Activated naive CD4-positive, alpha-beta T cell treated with anti-CD3 and anti-CD28 coated beads, Interleukin-2, amount 10 ng/mL, durations not matched to agents 7 days and 5 days (primary cell): ENCODE measurements around the gene LARGE1.

Experiments
- CTCF ChIA-PET: fragments of 350-600 bp; sonication (Branson Sonifier 250); formaldehyde crosslinking; loops from one replicate; lab custom pipeline; 2021; ENCODE audit warnings: antibody characterized with exemption; lab: Charles Lee
- DNase-seq: peaks from one replicate; pipeline ENCODE4 v3.0.0-alpha.2; 2020
- H3K27ac Mint-ChIP-seq: one replicate; pipeline ENCODE4 v1.8.0; 2021; ENCODE audit warnings: mild to moderate bottlenecking, moderate library complexity, mixed read lengths
- H3K27me3 Mint-ChIP-seq: one replicate; pipeline ENCODE4 v1.8.0; 2021; ENCODE audit warnings: mild to moderate bottlenecking, mixed read lengths
- H3K36me3 Mint-ChIP-seq: one replicate; pipeline ENCODE4 v1.8.0; 2021; ENCODE audit warnings: mixed read lengths
- H3K4me1 Mint-ChIP-seq: one replicate; pipeline ENCODE4 v1.8.0; 2021; ENCODE audit warnings: mixed read lengths
- H3K4me3 Mint-ChIP-seq: one replicate; pipeline ENCODE4 v1.8.0; 2021; ENCODE audit warnings: mild to moderate bottlenecking, moderate library complexity, mixed read lengths
- H3K9me3 Mint-ChIP-seq: one replicate; pipeline ENCODE4 v1.8.0; 2021; ENCODE audit warnings: mixed read lengths

The LARGE1 gene

GRCh38 chr22:33242078-33242477, 678.2 kb downstream of the LARGE1 start:
- CTCF ChIA-PET: no interaction called here
- peaks cover 2% of the 10 kb centered on the region for H3K9me3 Mint-ChIP-seq
- no peak for DNase-seq

GRCh38 chr22:33240888-33241475, 679.3 kb downstream of the LARGE1 start:
- no peaks in the 10 kb centered on the region for H3K27me3 Mint-ChIP-seq
- peaks cover 2% of the 10 kb centered on the region for H3K9me3 Mint-ChIP-seq
- no peak overlapping the region for H3K27ac Mint-ChIP-seq
- CTCF ChIA-PET: no interaction called here
- H3K4me1 Mint-ChIP-seq: no peaks in the 10 kb centered on the region
- no peak for DNase-seq
- no peak overlapping the region for H3K4me3 Mint-ChIP-seq
- H3K36me3 Mint-ChIP-seq: no peaks in the 10 kb centered on the region

More at GRCh38 chr22:33242078-33242477, 678.2 kb downstream of the LARGE1 start:
- no peaks in the 10 kb centered on the region for H3K27me3 Mint-ChIP-seq
- H3K27ac Mint-ChIP-seq: no peak overlapping the region
- no peaks in the 10 kb centered on the region for H3K4me1 Mint-ChIP-seq
- no peaks in the 10 kb centered on the region for H3K36me3 Mint-ChIP-seq
- no peak overlapping the region for H3K4me3 Mint-ChIP-seq

- Mint-ChIP-seq H3K4me1 (no peaks in the 10 kb centered on the region), H3K9me3 (peaks cover 21% of the 10 kb centered on the region), H3K27ac (no peak overlapping the region), H3K36me3 (no peaks in the 10 kb centered on the region), H3K4me3 (no peak overlapping the region), H3K27me3 (no peaks in the 10 kb centered on the region)
- CTCF ChIA-PET: no interaction called here
- DNase-seq: no peak
Observed at GRCh38 chr22:33232071-33232470, 688.2 kb downstream of the LARGE1 start.

GRCh38 chr22:33227791-33228190, 692.5 kb downstream of the LARGE1 start:
- H3K4me3 Mint-ChIP-seq: no peak overlapping the region
- DNase-seq: no peak
- CTCF ChIA-PET: no interaction called here
- H3K9me3 Mint-ChIP-seq: peaks cover 21% of the 10 kb centered on the region
- H3K27me3 Mint-ChIP-seq: no peaks in the 10 kb centered on the region
- H3K4me1 Mint-ChIP-seq: no peaks in the 10 kb centered on the region
- no peaks in the 10 kb centered on the region for H3K36me3 Mint-ChIP-seq
- no peak overlapping the region for H3K27ac Mint-ChIP-seq

- CTCF ChIA-PET: no interaction called here
- no peaks in the 10 kb centered on the region for H3K27me3 Mint-ChIP-seq
- no peak for DNase-seq
Observed at GRCh38 chr22:33224841-33225240, 695.4 kb downstream of the LARGE1 start.

More at GRCh38 chr22:33224841-33225240, 695.4 kb downstream of the LARGE1 start:
- no peak overlapping the region for H3K27ac Mint-ChIP-seq
- peaks cover 13% of the 10 kb centered on the region for H3K9me3 Mint-ChIP-seq
- H3K4me1 Mint-ChIP-seq: no peaks in the 10 kb centered on the region
- no peaks in the 10 kb centered on the region for H3K36me3 Mint-ChIP-seq
- H3K4me3 Mint-ChIP-seq: no peak overlapping the region
